ENCODE results near the gene ZNF709.
"Not testable (repeated sequence)": the region's sequence is repeated elsewhere in the genome, so short reads cannot be mapped to it uniquely, and the experiment has no call there.

The ZNF709 gene

DNA sequence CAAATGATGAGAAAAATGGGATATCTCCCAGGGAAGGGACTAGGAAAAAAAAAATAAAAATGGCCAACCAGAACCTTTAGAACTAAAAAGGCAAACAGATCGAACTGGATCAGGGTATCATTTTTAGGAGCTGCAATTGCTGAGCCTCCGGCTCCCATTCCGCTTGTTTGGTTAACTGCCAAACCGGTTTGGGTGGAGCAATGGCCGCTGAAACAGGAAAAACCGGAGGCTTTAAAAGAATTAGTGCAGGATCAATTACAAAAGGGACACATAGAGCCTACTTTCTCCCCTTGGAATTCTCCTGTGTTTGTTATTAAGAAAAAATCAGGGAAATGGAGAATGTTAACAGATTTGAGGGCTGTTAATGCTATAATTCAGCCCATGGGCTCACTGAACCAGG lies 31.1 kb downstream of the ZNF709 start:
- H3K27ac ChIP-seq = no peak overlapping the region
- TF ChIP-seq Cebpa-rat (IDR thresholded peaks at IDR 0.05) = no peak

DNA sequence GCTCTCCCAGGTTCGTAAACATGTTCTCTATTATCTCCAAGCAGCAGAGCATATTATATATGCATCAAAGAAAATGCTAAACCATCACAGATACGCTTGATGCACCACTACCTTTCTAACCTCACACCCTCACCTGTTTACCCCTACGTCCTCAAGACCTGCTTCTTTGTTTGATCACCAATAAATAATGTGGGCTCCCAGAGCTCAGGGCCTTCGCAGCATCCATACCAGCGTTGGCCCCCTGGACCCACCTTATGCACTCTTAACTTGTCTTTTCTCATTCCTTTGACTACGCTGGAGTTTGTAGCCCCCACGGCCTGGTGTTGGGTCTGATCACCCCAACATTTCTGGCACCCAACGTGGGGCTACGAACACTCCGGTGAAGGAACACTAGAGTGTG lies 33.8 kb downstream of the ZNF709 start:
- Histone ChIP-seq H4K20me1 (no peaks in the 10 kb centered on the region), H3K4me1 (no peaks in the 10 kb centered on the region), H3K9me3 (peaks cover 83% of the 10 kb centered on the region), H3K27ac (no peak overlapping the region), H3K36me3 (peaks cover 24% of the 10 kb centered on the region), H3K9ac (no peak overlapping the region), H3K4me3 (no peak overlapping the region), H3K27me3 (no peaks in the 10 kb centered on the region), H3K4me2 (no peak overlapping the region)
- TF ChIP-seq Cebpa-rat (IDR thresholded peaks at IDR 0.05) = no peak

More for the DNA sequence above, 31.1 kb downstream of the ZNF709 start:
- no peaks in the 10 kb centered on the region for H4K20me1 ChIP-seq
- H3K4me2 ChIP-seq = no peak overlapping the region
- H3K27me3 ChIP-seq = no peaks in the 10 kb centered on the region
- peaks cover 48% of the 10 kb centered on the region for H3K36me3 ChIP-seq
- peaks cover 98% of the 10 kb centered on the region for H3K9me3 ChIP-seq
- no peak overlapping the region for H3K9ac ChIP-seq
- H3K4me1 ChIP-seq = no peaks in the 10 kb centered on the region
- no peak overlapping the region for H3K4me3 ChIP-seq

DNA sequence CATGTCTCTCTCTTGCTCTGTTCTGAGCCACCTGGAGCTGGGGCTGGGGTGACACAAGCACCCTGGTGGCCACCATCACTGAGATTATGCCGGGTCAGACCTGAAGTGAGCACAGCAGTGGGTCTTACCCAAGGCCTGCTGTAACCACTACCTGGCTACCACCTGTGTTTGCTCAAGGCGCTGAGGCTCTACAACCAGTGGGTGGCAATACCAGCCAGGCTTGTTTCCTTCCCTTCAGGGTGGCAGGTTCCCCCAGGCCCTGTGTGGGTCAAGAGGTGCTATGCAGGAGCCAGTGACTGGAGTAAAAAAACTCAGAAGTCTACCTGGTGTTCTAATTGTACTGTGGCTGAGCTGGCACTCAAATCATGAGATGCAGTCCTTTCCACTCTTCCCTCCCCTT lies 35.8 kb downstream of the ZNF709 start:
- Histone ChIP-seq H3K27ac (no peak overlapping the region), H3K9ac (no peak overlapping the region), H3K27me3 (no peaks in the 10 kb centered on the region), H3K4me2 (no peak overlapping the region), H3K36me3 (peaks cover 14% of the 10 kb centered on the region; the same call in 1 of the 2 replicates), H3K9me3 (peaks cover 80% of the 10 kb centered on the region), H3K4me1 (no peaks in the 10 kb centered on the region), H3K4me3 (no peak overlapping the region), H4K20me1 (no peaks in the 10 kb centered on the region)
- no peak for TF ChIP-seq Cebpa-rat (IDR thresholded peaks at IDR 0.05)

DNA sequence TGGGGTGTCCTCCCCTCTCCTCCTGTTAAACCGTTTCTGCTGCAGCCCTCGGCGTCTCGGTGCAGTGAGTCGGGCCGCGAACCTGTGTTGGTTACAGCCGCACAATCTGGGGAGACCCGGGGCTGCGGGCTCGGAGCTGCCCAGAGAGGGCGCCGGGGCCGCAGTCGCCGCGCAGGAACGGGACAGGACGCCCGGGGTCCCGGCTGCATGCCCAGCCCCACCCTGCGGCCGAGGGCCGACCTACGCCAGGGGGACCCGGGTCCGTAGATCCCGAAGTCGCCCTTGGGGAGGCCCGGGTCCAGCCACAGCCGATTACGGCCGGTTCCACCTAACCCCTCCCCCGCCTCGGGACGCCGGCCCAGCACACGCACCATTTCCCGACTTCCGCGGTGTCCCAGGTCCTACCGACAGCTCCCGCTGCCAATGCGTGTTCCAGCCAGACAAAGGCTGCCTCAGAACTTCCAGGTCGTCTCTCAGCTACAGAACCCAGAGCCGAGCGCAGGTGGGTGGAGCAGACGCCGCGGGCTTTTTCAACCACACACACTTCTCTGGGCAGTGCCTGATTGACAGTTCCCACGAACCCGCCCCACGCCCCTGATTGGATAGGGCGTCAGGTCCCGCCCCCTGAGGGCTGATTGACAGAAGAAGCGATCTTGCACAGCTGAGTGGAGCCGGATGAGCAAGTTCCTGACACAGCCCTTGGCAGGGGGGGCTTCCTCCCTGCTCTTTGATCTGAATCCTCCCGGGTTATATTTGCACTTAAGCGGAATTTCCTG lies 43.9 kb downstream of the ZNF709 start, which contains the start of gene ZNF443:
Gene ZNF443, minus strand, starts transcription at position 481 of the 776 bp plus-strand sequence. Its CDS starts 107 bp downstream, at position 374.
- Histone ChIP-seq H3K9ac (peak within 1 kb of the TSS; percentile 80), H3K4me1 (peaks cover 12% of the 10 kb centered on the region), H3K27ac (peak within 1 kb of the TSS; percentile 89), H3K36me3 (no peaks in the 10 kb centered on the region), H3K9me3 (peaks cover 34% of the 10 kb centered on the region), H3K4me2 (peak within 1 kb of the TSS; percentile 78), H4K20me1 (no peaks in the 10 kb centered on the region), H3K27me3 (no peaks in the 10 kb centered on the region), H3K4me3 (peak within 1 kb of the TSS; percentile 79)
- TF ChIP-seq Cebpa-rat (IDR thresholded peaks at IDR 0.05) = no peak

DNA sequence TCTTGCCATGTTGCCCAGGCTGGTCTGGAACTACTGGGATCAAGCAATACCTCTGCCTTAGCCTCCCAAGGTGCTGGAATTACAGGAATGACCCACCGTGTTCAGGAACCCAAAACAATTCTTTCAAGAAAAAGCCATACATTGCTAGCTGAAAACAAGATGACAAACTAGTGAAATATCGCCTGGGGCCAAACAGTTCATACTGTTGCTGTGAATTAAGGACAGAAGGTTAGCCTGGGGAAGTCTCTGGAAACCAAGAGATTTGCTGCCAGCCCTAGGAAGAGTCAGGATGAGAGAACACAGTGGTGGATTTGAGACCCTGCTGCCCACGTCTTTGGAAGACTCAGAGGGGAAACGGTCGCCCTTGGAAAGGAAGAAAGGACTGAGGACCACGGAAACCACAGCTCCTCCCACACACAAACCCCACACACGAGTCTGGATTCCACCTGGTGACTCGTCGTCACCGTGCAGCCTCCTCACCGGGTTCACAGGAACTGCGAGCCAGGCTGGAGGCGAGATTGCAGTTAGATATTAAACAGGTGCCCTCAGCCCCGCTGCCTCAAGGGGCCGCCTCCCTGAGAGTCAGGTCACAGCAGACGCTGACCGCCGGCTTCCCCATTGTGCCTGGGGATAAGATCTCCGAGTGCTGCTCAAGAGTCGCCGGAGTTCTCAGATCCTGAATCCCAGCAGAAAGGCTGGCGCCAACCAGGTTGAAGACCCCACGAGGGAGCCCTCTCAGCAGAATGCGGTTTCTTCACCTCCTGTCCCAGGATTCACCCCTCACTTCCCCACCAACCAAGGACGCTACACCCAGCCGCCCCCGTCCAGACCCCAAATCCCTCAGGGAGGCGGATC lies 44.7 kb downstream of the ZNF709 start:
- Histone ChIP-seq H3K27ac (peak overlapping the region; percentile 89), H3K4me1 (peaks cover 12% of the 10 kb centered on the region), H3K9ac (peak overlapping the region; percentile 80), H3K4me3 (peak overlapping the region; percentile 79), H3K9me3 (peaks cover 37% of the 10 kb centered on the region), H3K4me2 (peak overlapping the region; percentile 78)
- H3K27me3 ChIP-seq, H3K36me3 ChIP-seq, H4K20me1 ChIP-seq: not testable (repeated sequence)

DNA sequence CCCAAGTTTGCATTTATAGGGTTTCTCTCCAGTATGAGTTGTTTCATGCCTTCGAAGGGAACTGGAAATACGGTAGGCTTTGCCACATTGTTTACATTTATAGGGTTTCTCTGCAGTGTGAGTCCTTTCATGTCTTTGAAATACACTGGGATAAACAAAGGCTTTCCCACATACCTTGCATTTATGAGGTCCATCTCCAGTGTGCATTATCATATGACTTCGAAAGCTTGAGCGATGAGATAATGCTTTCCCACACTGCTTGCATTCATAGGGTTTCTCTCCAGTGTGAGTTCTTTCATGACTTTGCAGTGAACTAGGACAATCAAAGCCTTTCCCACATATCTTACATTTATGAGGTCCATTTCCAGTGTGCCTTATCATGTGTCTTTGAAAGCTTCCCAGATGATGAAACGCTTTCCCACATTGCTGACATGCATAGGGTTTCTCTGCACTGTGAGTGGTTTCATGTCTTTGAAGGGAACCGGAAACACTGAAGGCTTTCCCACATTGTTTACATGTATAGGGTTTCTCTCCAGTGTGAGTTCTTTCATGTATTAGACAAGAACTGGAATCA lies 53.8 kb downstream of the ZNF709 start:
- H3K4me3 ChIP-seq, H3K4me1 ChIP-seq, H3K4me2 ChIP-seq, H3K27me3 ChIP-seq, H3K9ac ChIP-seq, H3K27ac ChIP-seq, H4K20me1 ChIP-seq: not testable (repeated sequence)
- Histone ChIP-seq H3K36me3 (peaks cover 70% of the 10 kb centered on the region), H3K9me3 (peaks cover 82% of the 10 kb centered on the region)

DNA sequence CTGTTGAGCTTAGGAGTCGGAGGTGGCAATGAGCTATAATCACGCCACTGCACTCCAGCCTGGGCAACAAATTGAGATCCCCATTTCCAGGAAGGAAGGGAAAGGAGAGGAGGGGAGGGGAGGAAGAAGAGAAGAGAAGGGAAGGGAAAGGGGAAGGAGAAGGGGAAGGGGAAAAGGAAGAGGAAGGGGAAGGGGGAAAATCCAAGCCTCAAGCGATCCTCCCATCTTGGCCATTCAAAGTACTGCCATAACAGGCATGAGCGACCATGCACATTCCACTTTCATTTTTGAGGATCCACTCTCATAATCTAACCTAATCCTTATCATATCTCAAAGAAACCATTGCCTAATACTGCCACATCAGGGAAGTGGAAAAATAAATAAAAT lies 58.7 kb downstream of the ZNF709 start:
- no peaks in the 10 kb centered on the region for H4K20me1 ChIP-seq
- no peak overlapping the region for H3K4me3 ChIP-seq
- no peak overlapping the region for H3K27ac ChIP-seq
- TF ChIP-seq Cebpa-rat (IDR thresholded peaks at IDR 0.05) = no peak
- no peaks in the 10 kb centered on the region for H3K27me3 ChIP-seq
- no peak overlapping the region for H3K9ac ChIP-seq
- H3K9me3 ChIP-seq = peaks cover 97% of the 10 kb centered on the region
- no peaks in the 10 kb centered on the region for H3K4me1 ChIP-seq
- H3K4me2 ChIP-seq = no peak overlapping the region
- peaks cover 79% of the 10 kb centered on the region for H3K36me3 ChIP-seq

DNA sequence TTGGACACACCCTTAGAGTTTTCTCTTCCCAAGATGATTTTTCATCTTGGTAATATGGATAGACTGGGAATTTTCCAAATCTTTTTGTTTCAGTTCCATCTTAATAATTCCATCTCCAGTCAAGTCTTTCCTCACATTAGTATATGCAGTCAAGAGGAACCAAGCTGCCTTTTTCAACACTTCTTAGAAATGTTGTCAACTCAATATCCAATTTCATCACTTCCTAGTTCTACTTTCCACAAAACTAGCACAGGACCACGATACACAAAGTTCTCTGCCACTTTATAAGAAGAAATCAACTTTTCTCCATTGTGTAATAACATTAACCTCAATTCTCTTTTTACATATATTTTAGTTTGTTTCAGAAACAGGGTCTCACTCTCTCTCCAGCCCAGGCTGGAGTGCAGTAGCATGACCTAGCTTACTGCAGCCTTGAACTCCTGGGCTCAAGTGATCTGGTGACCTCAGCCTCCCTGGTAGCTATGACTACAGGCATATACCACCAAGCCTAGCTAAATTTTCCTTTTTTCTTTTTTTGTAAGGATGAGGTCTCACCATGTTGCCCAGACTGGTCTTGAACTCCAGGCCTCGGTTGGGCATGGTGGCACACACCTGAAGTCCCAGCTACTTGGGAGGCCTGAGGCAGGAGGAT lies 59.3 kb downstream of the ZNF709 start:
- Histone ChIP-seq H3K36me3 (peaks cover 79% of the 10 kb centered on the region), H3K9ac (no peak overlapping the region), H3K4me1 (no peaks in the 10 kb centered on the region), H3K27ac (no peak overlapping the region), H4K20me1 (no peaks in the 10 kb centered on the region), H3K9me3 (peaks cover 97% of the 10 kb centered on the region), H3K27me3 (no peaks in the 10 kb centered on the region), H3K4me2 (no peak overlapping the region), H3K4me3 (no peak overlapping the region)
- no peak for TF ChIP-seq Cebpa-rat (IDR thresholded peaks at IDR 0.05)

DNA sequence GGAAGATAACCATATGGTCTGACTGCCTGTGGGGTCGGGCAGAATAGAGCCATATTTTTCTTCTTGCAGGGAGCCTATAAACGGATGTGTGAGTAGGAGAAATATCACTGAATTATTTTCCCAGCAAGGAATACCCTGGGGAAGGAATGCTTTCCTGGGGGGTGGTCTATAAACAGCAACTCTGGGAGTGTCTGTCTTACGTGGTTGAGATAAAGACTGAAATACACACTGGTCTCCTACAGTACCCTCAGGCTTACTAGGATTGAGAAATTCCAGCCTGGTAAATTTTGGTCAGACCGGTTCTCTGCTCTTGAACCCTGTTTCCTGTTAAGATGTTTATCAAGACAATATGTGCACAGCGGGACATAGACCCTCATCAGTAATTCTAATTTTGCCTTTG lies 67.3 kb downstream of the ZNF709 start:
- not testable (repeated sequence) for H3K4me1 ChIP-seq, H4K20me1 ChIP-seq, H3K4me3 ChIP-seq, H3K4me2 ChIP-seq, H3K27me3 ChIP-seq, H3K9ac ChIP-seq, H3K27ac ChIP-seq
- Histone ChIP-seq H3K36me3 (peaks cover 67% of the 10 kb centered on the region), H3K9me3 (peaks cover 82% of the 10 kb centered on the region)
